Measurements from ENCODE around the gene ANO1. TPM values are rescaled to one million over a fixed set of nuclear protein-coding genes. Genes with fewer than 3 reads are reported as not detected.

ANO1 gene
- total RNA-seq, 1 experiment from 2014 or later = 10.9 TPM

- no peak overlapping the region for H2BK20ac ChIP-seq (ENCODE audit: low read depth, low read length, poor library complexity, severe bottlenecking)
- H3K27me3 ChIP-seq (ENCODE audit: insufficient read depth, low read length) = no peaks in the 10 kb centered on the region
- peaks cover 36% of the 10 kb centered on the region in 2 experiments for H3K4me1 Mint-ChIP-seq
- H2AFZ ChIP-seq (ENCODE audit: low read length) = no peak overlapping the region
- no peak overlapping the region for H3K14ac ChIP-seq (ENCODE audit: insufficient read depth, low read length)
- no CpG with 5 or more reads among the region's 4 CpGs for WGBS (ENCODE audit: extremely low coverage, insufficient read length, low lambda C conversion rate)
- no peak overlapping the region for H3K23ac ChIP-seq (ENCODE audit: insufficient read length, low read depth, low read length)
- no peak overlapping the region for H3K4ac ChIP-seq (ENCODE audit: low read depth, low read length)
- TF ChIP-seq CTCF (conservative IDR thresholded peaks at IDR 0.05) = no peak
- no peak overlapping the region for H4K91ac ChIP-seq (ENCODE audit: insufficient read length, low read depth, low read length)
- no peaks in the 10 kb centered on the region for H3K4me1 ChIP-seq (ENCODE audit: insufficient read depth, low read length)
- peaks cover 14% of the 10 kb centered on the region for H3K23me2 ChIP-seq (ENCODE audit: insufficient read length, low read depth, low read length, poor library complexity, severe bottlenecking)
- peak overlapping the region; percentile 81 for H3K9ac ChIP-seq (ENCODE audit: extremely low read depth, insufficient read length, low read length)
- no peaks in the 10 kb centered on the region for H3K9me3 ChIP-seq (ENCODE audit: control insufficient read depth, low read depth, low read length)
- no peak overlapping the region for H3T11ph ChIP-seq (ENCODE audit: low read length)
- DNase-seq = no peak
- H2BK5ac ChIP-seq (ENCODE audit: insufficient read length, low read length) = no peak overlapping the region
- peak overlapping the region in 2 of 3 experiments; percentile 94 to 95; a peak in 5 of 7 replicates for H3K27ac Mint-ChIP-seq
- H3K18ac ChIP-seq (ENCODE audit: insufficient read length, low read depth, low read length) = no peak overlapping the region
- no peak overlapping the region for H2BK120ac ChIP-seq (ENCODE audit: low read depth, low read length, poor library complexity, severe bottlenecking)
- peaks cover 27 to 50% (median 43%) of the 10 kb centered on the region in 3 experiments for H3K36me3 Mint-ChIP-seq (ENCODE audit: insufficient read depth in 1 of 3, low read depth in 3 of 3)
- H3K79me1 ChIP-seq (ENCODE audit: insufficient read depth, low read depth, low read length, poor library complexity, severe bottlenecking) = peaks cover 9% of the 10 kb centered on the region
- H2BK12ac ChIP-seq (ENCODE audit: insufficient read length, low read depth, low read length) = no peak overlapping the region
- no peaks in the 10 kb centered on the region for H3K27me3 Mint-ChIP-seq (ENCODE audit: low read depth)
- peak overlapping the region; percentile 87 to 92 for H3K4me3 Mint-ChIP-seq
- H2BK15ac ChIP-seq (ENCODE audit: low read depth, low read length) = no peak overlapping the region
- H2AK5ac ChIP-seq (ENCODE audit: insufficient read length, low read length) = no peak overlapping the region
- H3K4me2 ChIP-seq (ENCODE audit: insufficient read depth, insufficient read length, low read length) = peak overlapping the region; percentile 99
- peaks cover 17% of the 10 kb centered on the region for H3K79me2 ChIP-seq (ENCODE audit: insufficient read depth, low read length)
- no peak overlapping the region for H3K27ac ChIP-seq (ENCODE audit: insufficient read length, low read depth, low read length)
- H3K9me3 Mint-ChIP-seq = peaks cover 0 to 5% of the 10 kb centered on the region in 2 experiments; a peak in 3 of 5 replicates
- peaks cover 3% of the 10 kb centered on the region for H4K20me1 ChIP-seq (ENCODE audit: control insufficient read depth, insufficient read depth, insufficient read length)
- H4K8ac ChIP-seq (replicated peaks; ENCODE audit: insufficient read length, low read depth, low read length) = no peak overlapping the region
- H3K56ac ChIP-seq (ENCODE audit: insufficient read length, low read depth, low read length) = no peak overlapping the region
- H4K5ac ChIP-seq (ENCODE audit: insufficient read length, low read depth, low read length) = no peak overlapping the region
Observed at GRCh38 chr11:70204466-70204799, 126.3 kb downstream of the ANO1 start.

All from H9 (cell line).